ENCODE results near the gene IL13. TPM values are rescaled to one million over a fixed set of nuclear protein-coding genes. Genes with fewer than 3 reads are reported as not detected.

IL13 gene
- total RNA-seq, 2 donors from 2014 or later, result not detected

- Histone ChIP-seq H3K27me3 (ENCODE audit: control insufficient read depth, insufficient read depth, low read length, poor library complexity, severe bottlenecking) (no peaks in the 10 kb centered on the region), H3K27ac (ENCODE audit: low read depth, low read length) (no peak within 1 kb of the TSS), H3K9me3 (ENCODE audit: control insufficient read depth, low read length) (no peaks in the 10 kb centered on the region), H3K9ac (ENCODE audit: extremely low read depth, low read length, poor library complexity, severe bottlenecking) (no peak within 1 kb of the TSS), H3K36me3 (ENCODE audit: control insufficient read depth, insufficient read depth, low read length) (no peaks in the 10 kb centered on the region), H3K4me3 (ENCODE audit: low read length) (no peak within 1 kb of the TSS), H3K4me1 (ENCODE audit: control insufficient read depth, insufficient read depth, low read length) (peaks cover 6% of the 10 kb centered on the region)
- TF ChIP-seq CTCF (conservative IDR thresholded peaks at IDR 0.05), result no peak
- Mint-ChIP-seq H3K27ac (no peak within 1 kb of the TSS), H3K36me3 (ENCODE audit: low read depth) (no peaks in the 10 kb centered on the region), H3K4me3 (no peak within 1 kb of the TSS), H3K9me3 (no peaks in the 10 kb centered on the region), H3K27me3 (ENCODE audit: insufficient read depth) (no peaks in the 10 kb centered on the region), H3K4me1 (peaks cover 22% of the 10 kb centered on the region)
- peak; percentile 42 for DNase-seq
- 86 to 91% methylated on average over 11 to 14 of the region's 14 CpGs for WGBS, 2 experiments (ENCODE audit: insufficient coverage in 1 of 2, insufficient read length in 1 of 2)
Measured at GRCh38 chr5:132673939-132674630, 16.1 kb downstream of the IL13 start, which contains the start of gene IL4. Gene IL4, plus strand, starts transcription at chr5:132673989. Its CDS starts 62 bp downstream, at chr5:132674051.

- H3K4me3 Mint-ChIP-seq, result no peak overlapping the region
- WGBS, 2 experiments (ENCODE audit: insufficient coverage in 1 of 2, insufficient read length in 1 of 2), result 83 to 94% methylated on average over 8 to 13 of the region's 13 CpGs
- H3K9ac ChIP-seq (ENCODE audit: extremely low read depth, low read length, poor library complexity, severe bottlenecking), result no peak overlapping the region
- no peaks in the 10 kb centered on the region for H3K9me3 Mint-ChIP-seq
- peak; percentile 38 for DNase-seq
- no peak overlapping the region for H3K27ac ChIP-seq (ENCODE audit: low read depth, low read length)
- no peaks in the 10 kb centered on the region for H3K27me3 Mint-ChIP-seq (ENCODE audit: insufficient read depth)
- no peaks in the 10 kb centered on the region for H3K36me3 Mint-ChIP-seq (ENCODE audit: low read depth)
- H3K36me3 ChIP-seq (ENCODE audit: control insufficient read depth, insufficient read depth, low read length), result no peaks in the 10 kb centered on the region
- H3K27ac Mint-ChIP-seq, result no peak overlapping the region
- peaks cover 6% of the 10 kb centered on the region for H3K4me1 ChIP-seq (ENCODE audit: control insufficient read depth, insufficient read depth, low read length)
- H3K4me1 Mint-ChIP-seq, result peaks cover 21% of the 10 kb centered on the region
- no peak overlapping the region for H3K4me3 ChIP-seq (ENCODE audit: low read length)
- H3K27me3 ChIP-seq (ENCODE audit: control insufficient read depth, insufficient read depth, low read length, poor library complexity, severe bottlenecking), result no peaks in the 10 kb centered on the region
- H3K9me3 ChIP-seq (ENCODE audit: control insufficient read depth, low read length), result no peaks in the 10 kb centered on the region
- TF ChIP-seq CTCF (conservative IDR thresholded peaks at IDR 0.05), result no peak
Measured at GRCh38 chr5:132674671-132675506, 16.9 kb downstream of the IL13 start.

- no peaks in the 10 kb centered on the region for H3K36me3 ChIP-seq (ENCODE audit: control insufficient read depth, insufficient read depth, low read length)
- H3K4me1 ChIP-seq (ENCODE audit: control insufficient read depth, insufficient read depth, low read length), result peaks cover 6% of the 10 kb centered on the region
- H3K27me3 ChIP-seq (ENCODE audit: control insufficient read depth, insufficient read depth, low read length, poor library complexity, severe bottlenecking), result no peaks in the 10 kb centered on the region
- Mint-ChIP-seq H3K9me3 (no peaks in the 10 kb centered on the region), H3K4me1 (peaks cover 20% of the 10 kb centered on the region), H3K36me3 (ENCODE audit: low read depth) (no peaks in the 10 kb centered on the region), H3K4me3 (no peak overlapping the region), H3K27me3 (ENCODE audit: insufficient read depth) (no peaks in the 10 kb centered on the region), H3K27ac (no peak overlapping the region)
- 93% methylated on average over 8 to 11 of the region's 11 CpGs for WGBS, 2 experiments (ENCODE audit: insufficient coverage in 1 of 2, insufficient read length in 1 of 2)
- no peak for DNase-seq
- no peaks in the 10 kb centered on the region for H3K9me3 ChIP-seq (ENCODE audit: control insufficient read depth, low read length)
- TF ChIP-seq CTCF (conservative IDR thresholded peaks at IDR 0.05), result no peak
- no peak overlapping the region for H3K4me3 ChIP-seq (ENCODE audit: low read length)
- H3K27ac ChIP-seq (ENCODE audit: low read depth, low read length), result no peak overlapping the region
- no peak overlapping the region for H3K9ac ChIP-seq (ENCODE audit: extremely low read depth, low read length, poor library complexity, severe bottlenecking)
Measured at GRCh38 chr5:132675936-132676689, 18.1 kb downstream of the IL13 start.
